Activated CD4-positive, alpha-beta T cell treated with anti-CD3 and anti-CD28 coated beads, Interleukin-2, amount 10 ng/mL, durations not matched to agents 24 days and 14 days (primary cell): ENCODE results near the gene HADHA. TPM values are rescaled to one million over a fixed set of nuclear protein-coding genes. Genes with fewer than 3 reads are reported as not detected.

Experiments used
- DNase-seq: peaks from one replicate; pipeline ENCODE4 v3.0.0; 2022
- H3K27ac Mint-ChIP-seq: one replicate; pipeline ENCODE4 v1.8.0; 2022; ENCODE audit warnings: mild to moderate bottlenecking, mixed read lengths
- H3K27me3 Mint-ChIP-seq: one replicate; pipeline ENCODE4 v1.8.0; 2022; ENCODE audit warnings: mixed read lengths
- H3K36me3 Mint-ChIP-seq: one replicate; pipeline ENCODE4 v1.8.0; 2022; ENCODE audit warnings: low read depth, mild to moderate bottlenecking, mixed read lengths
- H3K4me1 Mint-ChIP-seq: one replicate; pipeline ENCODE4 v1.8.0; 2021; ENCODE audit warnings: mixed read lengths
- H3K4me3 Mint-ChIP-seq: one replicate; pipeline ENCODE4 v1.8.0; 2022; ENCODE audit warnings: mild to moderate bottlenecking, moderate library complexity, mixed read lengths
- H3K9me3 Mint-ChIP-seq: one replicate; pipeline ENCODE4 v1.8.0; 2021; ENCODE audit warnings: mixed read lengths
- intact Hi-C: fragments of 100-400 bp; cut with micrococcal nuclease; formaldehyde crosslinking; loops from one replicate; pipeline ENCODE4 v1.15.1; 2023
- total RNA-seq: library from RNA; stranded (reverse); gene quantifications from 2 replicates; pipeline ENCODE4 v1.2.3, GENCODE V29; 2022

Gene HADHA
- total RNA-seq, 1 donor from 2014 or later, result 110 TPM

DNA sequence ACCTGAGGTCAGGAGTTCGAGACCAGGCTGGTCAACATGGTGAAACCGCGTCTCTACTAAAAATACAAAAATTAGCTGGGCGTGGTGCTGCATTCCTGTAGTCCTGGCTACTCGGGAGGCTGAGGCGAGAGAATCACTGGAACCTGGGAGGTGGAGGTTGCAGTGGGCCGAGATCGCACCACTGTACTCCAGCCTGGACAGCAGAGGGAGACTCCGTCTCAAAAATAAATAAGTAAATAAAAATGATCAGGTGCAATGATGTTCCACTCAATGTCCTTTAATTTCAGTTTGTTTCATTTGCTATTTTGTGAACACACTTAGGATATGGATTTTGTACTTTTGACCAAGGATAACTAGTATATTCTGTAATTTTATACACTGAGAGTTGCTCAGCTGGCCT lies 9.3 kb downstream of the HADHA start:
- intact Hi-C loops, result no loop called here
- no peak for DNase-seq
- Mint-ChIP-seq H3K4me1 (peaks cover 4% of the 10 kb centered on the region), H3K9me3 (no peaks in the 10 kb centered on the region), H3K27me3 (no peaks in the 10 kb centered on the region), H3K36me3 (peaks cover 39% of the 10 kb centered on the region), H3K4me3 (no peak overlapping the region), H3K27ac (no peak overlapping the region)

DNA sequence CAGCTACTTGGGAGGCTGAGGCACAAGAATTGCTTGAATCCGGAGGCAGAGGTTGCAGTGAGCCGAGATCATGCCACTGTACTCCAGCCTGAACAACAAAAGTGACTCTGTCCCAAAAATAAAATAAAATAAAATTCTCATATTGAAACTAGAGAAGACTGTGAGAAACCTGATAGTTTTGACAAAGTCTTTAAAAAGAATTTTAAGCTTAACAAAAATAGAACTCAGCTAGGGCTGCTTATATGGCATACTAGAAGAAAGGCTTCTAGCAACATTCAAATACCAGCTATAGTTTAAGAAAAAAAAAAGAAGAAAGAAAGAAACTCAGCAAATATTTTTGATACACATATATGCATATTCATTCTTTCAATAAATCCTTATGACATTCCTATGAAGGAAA lies 13.6 kb downstream of the HADHA start:
- intact Hi-C loops, result no loop called here
- H3K9me3 Mint-ChIP-seq, result no peaks in the 10 kb centered on the region
- no peak for DNase-seq
- H3K4me1 Mint-ChIP-seq, result peaks cover 2% of the 10 kb centered on the region
- H3K27ac Mint-ChIP-seq, result no peak overlapping the region
- H3K4me3 Mint-ChIP-seq, result no peak overlapping the region
- no peaks in the 10 kb centered on the region for H3K27me3 Mint-ChIP-seq
- H3K36me3 Mint-ChIP-seq, result peaks cover 66% of the 10 kb centered on the region

DNA sequence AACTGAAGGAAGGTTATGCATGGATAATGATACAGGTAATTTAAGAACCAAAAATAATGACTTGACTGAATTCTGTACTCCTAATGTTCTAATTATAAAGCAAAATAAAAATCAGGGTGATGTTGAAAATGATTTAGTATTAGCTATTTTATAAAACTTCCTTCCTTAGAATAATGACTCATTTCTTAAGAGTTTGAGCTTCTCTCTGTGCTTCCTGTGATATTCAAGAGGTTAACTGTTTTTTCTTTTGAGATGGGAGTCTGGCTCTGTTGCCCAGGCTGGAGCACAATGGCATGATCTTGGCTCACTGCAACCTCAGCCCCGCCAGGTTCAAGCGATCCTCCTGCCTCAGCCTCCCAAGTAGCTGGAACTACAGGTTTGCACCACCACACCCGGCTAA lies 14.8 kb downstream of the HADHA start:
- Mint-ChIP-seq H3K4me1 (peaks cover 2% of the 10 kb centered on the region), H3K9me3 (no peaks in the 10 kb centered on the region), H3K27ac (no peak overlapping the region), H3K27me3 (no peaks in the 10 kb centered on the region), H3K4me3 (no peak overlapping the region), H3K36me3 (peaks cover 68% of the 10 kb centered on the region)
- intact Hi-C loops, result no loop called here
- no peak for DNase-seq

DNA sequence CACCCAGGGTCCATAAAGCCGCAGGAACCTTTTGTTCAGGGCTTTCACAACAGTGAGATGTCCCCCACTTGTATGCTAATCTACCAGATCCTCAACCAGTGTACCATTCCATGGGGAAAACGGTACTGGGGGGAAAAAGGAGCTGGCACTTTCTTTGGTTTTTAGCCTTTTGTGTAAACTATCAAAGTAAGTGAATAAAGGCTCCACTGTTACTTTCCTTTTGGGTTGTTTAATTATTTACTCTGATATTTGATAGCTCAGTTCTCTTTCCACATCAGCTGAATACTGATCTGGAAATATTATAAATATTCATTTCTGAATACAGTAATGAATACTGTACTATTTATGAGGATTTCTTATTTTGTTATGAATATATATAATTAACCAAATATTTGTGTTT lies 20.3 kb downstream of the HADHA start:
- H3K4me1 Mint-ChIP-seq, result no peaks in the 10 kb centered on the region
- peaks cover 53% of the 10 kb centered on the region for H3K36me3 Mint-ChIP-seq
- DNase-seq, result no peak
- H3K4me3 Mint-ChIP-seq, result no peak overlapping the region
- H3K27me3 Mint-ChIP-seq, result no peaks in the 10 kb centered on the region
- H3K9me3 Mint-ChIP-seq, result no peaks in the 10 kb centered on the region
- H3K27ac Mint-ChIP-seq, result no peak overlapping the region
- intact Hi-C loops, result no loop called here

DNA sequence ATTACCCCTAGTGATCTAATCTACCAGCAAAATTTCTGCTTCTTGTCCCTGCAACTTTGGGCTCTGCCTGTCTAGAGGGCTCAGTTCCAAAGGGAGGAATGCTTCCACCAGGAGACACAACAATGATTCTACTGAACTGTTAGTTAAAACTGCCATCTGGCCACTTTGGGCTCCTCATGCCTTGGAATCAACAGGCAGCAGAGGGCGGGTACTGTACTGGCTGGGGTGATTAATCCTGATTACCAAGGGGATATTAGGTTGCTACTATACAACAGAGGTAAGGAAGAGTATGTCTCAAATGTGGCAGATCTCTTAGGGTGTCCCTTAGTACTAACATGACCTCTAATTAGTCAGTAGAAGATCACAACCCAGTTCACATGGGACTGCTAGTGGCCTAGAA lies 21.4 kb downstream of the HADHA start:
- Mint-ChIP-seq H3K4me3 (no peak overlapping the region), H3K27me3 (no peaks in the 10 kb centered on the region), H3K27ac (no peak overlapping the region), H3K9me3 (no peaks in the 10 kb centered on the region), H3K36me3 (peaks cover 48% of the 10 kb centered on the region), H3K4me1 (no peaks in the 10 kb centered on the region)
- DNase-seq, result no peak
- intact Hi-C loops, result no loop called here

DNA sequence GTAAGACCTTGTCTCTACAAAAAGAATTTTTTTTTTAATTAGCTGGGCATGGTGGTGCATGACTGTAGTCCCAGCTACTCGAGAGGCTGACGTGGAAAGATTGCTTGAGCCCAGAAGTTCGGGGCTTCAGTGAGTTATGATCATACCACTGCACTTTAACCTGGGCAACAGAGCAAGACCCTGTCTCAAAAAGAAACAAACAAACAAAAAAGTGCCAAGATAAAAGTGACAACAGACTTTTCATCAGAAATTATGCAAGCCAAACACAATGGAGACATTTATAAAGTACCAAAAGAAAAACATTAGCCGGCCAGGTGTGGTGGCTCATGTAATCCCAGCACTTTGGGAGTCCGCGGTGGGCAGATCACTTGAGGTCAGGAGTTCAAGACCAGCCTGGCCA lies 26.7 kb downstream of the HADHA start:
- Mint-ChIP-seq H3K36me3 (peaks cover 59% of the 10 kb centered on the region), H3K4me3 (no peak overlapping the region), H3K9me3 (no peaks in the 10 kb centered on the region), H3K27me3 (no peaks in the 10 kb centered on the region), H3K27ac (no peak overlapping the region), H3K4me1 (no peaks in the 10 kb centered on the region)
- no peak for DNase-seq
- intact Hi-C loops, result no loop called here

DNA sequence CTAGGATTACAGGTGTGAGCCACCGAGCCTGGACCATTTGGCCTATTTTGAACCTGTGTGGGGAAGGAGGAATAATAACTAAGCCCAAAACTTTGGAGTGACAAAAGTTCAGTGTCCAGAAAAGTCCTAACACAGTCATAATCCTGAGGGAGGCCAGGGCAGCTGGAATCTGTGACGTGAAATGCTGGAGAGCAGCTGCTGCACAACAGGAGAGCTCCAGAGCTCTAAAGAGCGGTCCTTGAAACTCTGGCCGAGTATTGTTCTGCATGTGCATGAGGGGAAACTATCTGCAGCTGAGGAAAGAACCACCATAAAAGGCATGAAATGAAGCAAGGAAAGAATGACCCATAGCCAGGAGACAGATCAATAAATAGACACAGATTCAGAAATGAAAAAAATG lies 27.8 kb downstream of the HADHA start:
- H3K9me3 Mint-ChIP-seq, result no peaks in the 10 kb centered on the region
- intact Hi-C loops, result no loop called here
- no peaks in the 10 kb centered on the region for H3K27me3 Mint-ChIP-seq
- H3K4me3 Mint-ChIP-seq, result no peak overlapping the region
- no peaks in the 10 kb centered on the region for H3K4me1 Mint-ChIP-seq
- H3K36me3 Mint-ChIP-seq, result peaks cover 64% of the 10 kb centered on the region
- no peak for DNase-seq
- no peak overlapping the region for H3K27ac Mint-ChIP-seq

DNA sequence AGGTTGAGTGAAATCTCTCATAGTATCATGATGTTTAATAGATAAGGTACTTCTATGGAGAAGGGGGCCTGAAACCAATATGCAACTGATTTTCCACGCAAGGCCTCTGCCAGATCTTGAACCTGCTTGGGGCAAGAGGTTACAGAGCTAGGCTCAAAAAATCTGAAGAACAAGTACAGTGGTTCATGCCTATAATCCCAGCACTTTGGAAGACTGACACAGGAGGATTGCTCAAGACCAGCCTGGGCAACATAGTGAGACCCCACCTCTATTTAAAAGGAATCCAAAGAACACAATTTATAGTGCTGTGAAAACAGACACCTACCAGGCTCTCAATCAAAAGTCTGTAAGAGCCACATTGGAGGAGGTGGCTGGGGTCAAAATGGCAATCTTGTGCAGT lies 28.6 kb downstream of the HADHA start:
- Mint-ChIP-seq H3K27me3 (no peaks in the 10 kb centered on the region), H3K4me1 (no peaks in the 10 kb centered on the region), H3K27ac (no peak overlapping the region), H3K4me3 (no peak overlapping the region), H3K36me3 (peaks cover 68% of the 10 kb centered on the region), H3K9me3 (no peaks in the 10 kb centered on the region)
- DNase-seq, result no peak
- intact Hi-C loops, result no loop called here

DNA sequence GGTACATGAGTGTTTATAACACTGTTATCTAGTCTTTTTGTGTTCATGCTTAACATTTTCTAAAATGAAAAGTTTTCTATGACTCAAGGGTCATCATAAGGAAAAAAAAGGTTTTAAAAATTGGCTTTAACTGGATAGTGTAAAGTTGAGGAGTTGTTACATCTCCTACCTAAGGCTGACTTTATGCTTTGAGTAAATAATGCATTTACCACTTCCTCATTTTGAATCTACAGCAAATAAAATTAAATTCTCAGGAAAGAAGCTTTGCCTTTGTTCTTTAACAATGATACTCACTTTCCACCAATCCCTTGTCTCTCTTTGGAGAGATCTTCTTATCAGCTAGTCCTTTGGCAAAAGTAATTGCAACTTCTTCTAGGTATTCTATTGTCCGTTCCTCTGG lies 29.7 kb downstream of the HADHA start:
- DNase-seq, result no peak
- no peaks in the 10 kb centered on the region for H3K27me3 Mint-ChIP-seq
- H3K4me1 Mint-ChIP-seq, result no peaks in the 10 kb centered on the region
- H3K9me3 Mint-ChIP-seq, result no peaks in the 10 kb centered on the region
- H3K4me3 Mint-ChIP-seq, result no peak overlapping the region
- H3K36me3 Mint-ChIP-seq, result peaks cover 70% of the 10 kb centered on the region
- H3K27ac Mint-ChIP-seq, result no peak overlapping the region
- intact Hi-C loops, result no loop called here

DNA sequence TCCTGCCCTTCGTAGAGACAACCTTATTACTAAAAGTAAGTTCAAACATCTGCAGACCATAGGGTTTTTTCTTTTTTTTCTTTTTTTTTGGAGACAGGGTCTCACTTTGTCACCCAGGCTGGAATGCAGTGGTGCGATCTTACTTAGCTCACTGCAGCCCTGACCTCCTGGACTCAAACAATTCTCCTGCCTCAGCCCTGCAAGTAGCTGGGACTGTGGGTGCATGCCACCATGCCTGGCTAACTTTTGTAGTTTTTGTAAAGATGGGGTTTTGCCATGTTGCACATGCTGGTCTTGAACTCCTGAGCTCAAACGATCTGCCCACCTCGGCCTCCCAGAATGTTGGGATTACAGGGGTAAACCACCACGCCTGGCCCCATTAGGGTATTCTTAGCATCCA lies 32.4 kb downstream of the HADHA start:
- Mint-ChIP-seq H3K36me3 (peaks cover 68% of the 10 kb centered on the region), H3K4me1 (no peaks in the 10 kb centered on the region), H3K9me3 (no peaks in the 10 kb centered on the region), H3K27me3 (no peaks in the 10 kb centered on the region), H3K27ac (no peak overlapping the region), H3K4me3 (no peak overlapping the region)
- intact Hi-C loops, result no loop called here
- DNase-seq, result no peak

DNA sequence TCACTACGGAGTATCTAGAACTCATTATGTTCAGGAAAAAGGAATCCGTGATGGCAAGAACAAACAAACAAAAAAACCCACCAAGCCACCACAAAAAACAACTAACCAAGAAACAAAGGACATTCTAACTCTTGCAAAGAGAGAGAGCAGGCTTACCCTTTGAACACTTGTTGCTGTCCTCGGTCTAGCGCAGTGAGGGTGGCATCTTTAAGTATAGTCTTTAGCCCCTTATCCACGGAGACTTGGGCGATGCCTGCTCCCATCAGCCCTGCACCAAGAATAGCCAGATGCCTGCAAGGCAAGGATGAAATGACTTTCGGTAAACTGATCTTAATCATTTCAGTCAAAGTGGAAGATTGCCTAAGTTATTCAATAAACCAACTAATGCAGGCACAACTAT lies 40.5 kb downstream of the HADHA start:
- intact Hi-C loops, result no loop called here
- H3K36me3 Mint-ChIP-seq, result peaks cover 63% of the 10 kb centered on the region

DNA sequence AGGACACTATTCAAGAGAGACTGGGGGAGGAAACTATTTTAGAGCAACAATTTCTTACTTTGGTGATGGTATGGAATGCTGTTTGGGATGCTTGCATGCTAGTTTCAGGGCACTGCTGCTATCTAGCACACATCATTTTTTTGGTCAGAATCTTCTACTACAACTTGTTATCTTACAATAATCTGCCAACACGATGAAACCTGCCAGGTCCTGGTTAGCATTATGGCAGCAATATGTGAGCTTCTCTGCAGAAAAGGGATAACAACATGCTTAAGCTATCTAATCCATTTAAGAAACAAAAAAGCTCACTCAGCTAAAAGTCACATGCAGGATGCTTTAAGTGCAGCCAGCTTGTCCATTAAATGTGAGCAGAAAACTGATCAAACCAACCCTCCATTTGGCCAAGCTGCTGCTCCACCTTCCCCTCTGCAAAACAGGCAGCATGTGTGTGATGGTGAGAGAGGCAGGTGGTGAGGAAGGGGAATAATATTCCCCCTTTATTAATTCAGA lies 41.4 kb downstream of the HADHA start:
- Mint-ChIP-seq H3K27ac (no peak overlapping the region), H3K4me1 (no peaks in the 10 kb centered on the region), H3K27me3 (no peaks in the 10 kb centered on the region), H3K9me3 (no peaks in the 10 kb centered on the region), H3K36me3 (peaks cover 62% of the 10 kb centered on the region), H3K4me3 (no peak overlapping the region)
- DNase-seq, result no peak
- intact Hi-C loops, result no loop called here

More for the DNA sequence above, 40.5 kb downstream of the HADHA start:
- DNase-seq, result no peak
- no peaks in the 10 kb centered on the region for H3K4me1 Mint-ChIP-seq
- H3K9me3 Mint-ChIP-seq, result no peaks in the 10 kb centered on the region
- H3K4me3 Mint-ChIP-seq, result no peak overlapping the region
- no peaks in the 10 kb centered on the region for H3K27me3 Mint-ChIP-seq
- H3K27ac Mint-ChIP-seq, result no peak overlapping the region

DNA sequence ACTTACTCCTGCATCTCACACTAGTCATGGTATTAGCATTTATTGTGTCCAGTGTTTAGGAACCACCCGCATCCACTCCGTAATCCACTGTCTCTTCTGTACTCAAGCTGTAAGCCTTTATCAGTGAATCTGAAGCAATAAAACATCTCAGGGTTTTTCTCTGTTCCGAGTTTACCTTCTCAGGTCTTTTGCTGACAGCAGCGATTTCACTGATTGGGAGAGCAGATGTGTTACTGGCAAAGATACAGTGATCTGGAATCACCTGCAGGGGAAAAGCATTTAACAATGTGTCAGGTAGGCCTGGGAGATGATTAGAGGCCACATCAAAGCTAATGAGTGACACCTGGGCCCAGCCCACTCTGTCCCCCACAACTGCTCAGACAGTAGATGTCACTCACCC lies 46.9 kb downstream of the HADHA start:
- Mint-ChIP-seq H3K27me3 (no peaks in the 10 kb centered on the region), H3K9me3 (no peaks in the 10 kb centered on the region), H3K27ac (no peak overlapping the region), H3K4me1 (no peaks in the 10 kb centered on the region), H3K4me3 (no peak overlapping the region), H3K36me3 (peaks cover 62% of the 10 kb centered on the region)
- DNase-seq, result no peak
- intact Hi-C loops, result no loop called here

DNA sequence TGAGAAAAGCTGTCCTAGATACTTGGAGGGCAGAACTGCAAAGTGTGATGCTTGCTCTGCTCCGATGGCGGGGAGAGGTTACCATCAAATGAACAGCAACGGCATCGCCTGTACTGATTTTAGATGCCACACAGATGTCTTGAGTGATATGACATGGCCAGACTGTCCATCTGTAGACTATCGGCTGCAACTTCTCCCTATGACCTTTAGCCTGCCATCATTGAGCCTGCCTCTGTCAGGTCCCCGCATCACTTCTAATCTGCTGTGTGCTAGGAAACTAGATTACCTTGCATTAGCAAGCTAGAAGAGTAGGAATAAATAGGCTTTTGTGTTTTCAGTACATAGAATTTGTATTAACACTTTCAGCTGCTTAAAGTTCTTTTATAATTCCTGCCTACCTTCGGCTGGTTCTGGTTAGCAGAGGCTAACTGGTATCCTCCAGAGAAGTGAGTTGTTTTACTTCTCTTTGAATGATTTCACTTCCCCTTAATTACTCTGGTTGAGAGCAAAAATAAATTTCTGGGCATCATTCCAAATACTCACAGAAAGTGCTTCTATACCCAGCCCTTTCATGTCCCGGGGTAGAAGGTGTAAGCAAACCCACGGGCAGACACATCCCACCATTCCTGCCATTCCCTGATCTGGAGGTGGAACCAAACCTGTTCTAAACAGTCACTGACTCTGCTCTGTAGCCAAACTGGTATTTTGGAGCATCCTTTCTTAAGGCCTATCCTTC lies 47.6 kb downstream of the HADHA start:
- no peak for DNase-seq
- H3K27ac Mint-ChIP-seq, result no peak overlapping the region
- no peaks in the 10 kb centered on the region for H3K27me3 Mint-ChIP-seq
- intact Hi-C loops, result no loop called here
- H3K9me3 Mint-ChIP-seq, result no peaks in the 10 kb centered on the region
- H3K4me1 Mint-ChIP-seq, result no peaks in the 10 kb centered on the region
- H3K4me3 Mint-ChIP-seq, result no peak overlapping the region
- H3K36me3 Mint-ChIP-seq, result peaks cover 56% of the 10 kb centered on the region
